Measurements from ENCODE around the gene PLA2G2C.

The PLA2G2C gene

DNA sequence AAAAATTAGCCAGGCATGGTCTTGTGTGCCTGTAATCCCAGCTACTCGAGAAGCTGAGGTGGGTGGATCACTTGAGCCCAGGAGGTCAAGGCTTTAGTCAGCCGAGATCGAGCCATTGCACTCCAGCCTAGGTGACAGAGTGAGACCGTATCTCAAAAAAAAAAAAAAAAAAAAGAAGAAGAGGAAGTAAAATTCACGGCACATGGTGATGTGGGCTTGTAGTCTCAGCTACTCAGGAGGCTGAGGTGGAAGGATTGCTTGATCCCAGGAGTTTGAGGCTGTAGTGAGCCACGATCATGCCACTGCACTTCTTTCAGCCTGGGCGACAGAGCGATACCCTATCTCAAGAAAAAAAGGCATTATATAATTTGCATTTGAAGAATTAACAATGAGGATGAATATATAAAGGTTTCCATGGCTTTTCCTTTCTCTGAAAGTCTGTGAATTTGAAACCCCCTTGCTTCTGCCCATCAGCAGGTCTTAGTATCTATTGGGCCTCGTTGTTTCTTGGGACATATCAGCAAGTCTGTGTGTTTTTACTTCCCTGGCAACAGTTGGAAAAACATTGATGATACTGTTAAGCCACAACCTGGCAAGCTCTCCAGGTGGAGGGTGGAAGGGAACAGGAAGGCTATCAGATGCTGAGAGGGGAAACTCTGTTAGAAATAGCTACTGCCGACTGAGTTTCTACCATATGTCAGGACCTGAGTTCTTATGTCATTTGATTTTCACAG is 62.4 kb downstream of the PLA2G2C start:
- no peak for ATAC-seq
- no peak for TF ChIP-seq ARNTL (CRISPR knock-in tag; IDR thresholded peaks at IDR 0.05; ENCODE audit: borderline replicate concordance, low read depth)
- TF ChIP-seq CSDC2 (CRISPR knock-in tag; IDR thresholded peaks at IDR 0.05), result no peak
- no peak for TF ChIP-seq GLIS3 (CRISPR knock-in tag; IDR thresholded peaks at IDR 0.05)
- TF ChIP-seq TCF4 (CRISPR knock-in tag; IDR thresholded peaks at IDR 0.05; ENCODE audit: borderline replicate concordance), result no peak
- no peak for TF ChIP-seq PPARA (CRISPR knock-in tag; IDR thresholded peaks at IDR 0.05; ENCODE audit: borderline replicate concordance)
- no peak for TF ChIP-seq ISL1 (CRISPR knock-in tag; IDR thresholded peaks at IDR 0.05)
- no peak for TF ChIP-seq CREB5 (CRISPR knock-in tag; IDR thresholded peaks at IDR 0.05; ENCODE audit: low read depth)
- no peak for TF ChIP-seq ZNF8 (CRISPR knock-in tag; IDR thresholded peaks at IDR 0.05)

- no peak for ATAC-seq
- TF ChIP-seq, protein P1, sequence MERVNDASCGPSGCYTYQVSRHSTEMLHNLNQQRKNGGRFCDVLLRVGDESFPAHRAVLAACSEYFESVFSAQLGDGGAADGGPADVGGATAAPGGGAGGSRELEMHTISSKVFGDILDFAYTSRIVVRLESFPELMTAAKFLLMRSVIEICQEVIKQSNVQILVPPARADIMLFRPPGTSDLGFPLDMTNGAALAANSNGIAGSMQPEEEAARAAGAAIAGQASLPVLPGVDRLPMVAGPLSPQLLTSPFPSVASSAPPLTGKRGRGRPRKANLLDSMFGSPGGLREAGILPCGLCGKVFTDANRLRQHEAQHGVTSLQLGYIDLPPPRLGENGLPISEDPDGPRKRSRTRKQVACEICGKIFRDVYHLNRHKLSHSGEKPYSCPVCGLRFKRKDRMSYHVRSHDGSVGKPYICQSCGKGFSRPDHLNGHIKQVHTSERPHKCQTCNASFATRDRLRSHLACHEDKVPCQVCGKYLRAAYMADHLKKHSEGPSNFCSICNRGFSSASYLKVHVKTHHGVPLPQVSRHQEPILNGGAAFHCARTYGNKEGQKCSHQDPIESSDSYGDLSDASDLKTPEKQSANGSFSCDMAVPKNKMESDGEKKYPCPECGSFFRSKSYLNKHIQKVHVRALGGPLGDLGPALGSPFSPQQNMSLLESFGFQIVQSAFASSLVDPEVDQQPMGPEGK (CRISPR knock-in tag; IDR thresholded peaks at IDR 0.05; ENCODE audit: borderline replicate concordance), result no peak
- TF ChIP-seq PPARA (CRISPR knock-in tag; IDR thresholded peaks at IDR 0.05; ENCODE audit: borderline replicate concordance) (no peak), ZNF70 (CRISPR knock-in tag; IDR thresholded peaks at IDR 0.05) (no peak), TCF4 (CRISPR knock-in tag; IDR thresholded peaks at IDR 0.05; ENCODE audit: borderline replicate concordance) (no peak)
Measured at GRCh38 chr1:20120796-20121195, 65.5 kb downstream of the PLA2G2C start.

DNA sequence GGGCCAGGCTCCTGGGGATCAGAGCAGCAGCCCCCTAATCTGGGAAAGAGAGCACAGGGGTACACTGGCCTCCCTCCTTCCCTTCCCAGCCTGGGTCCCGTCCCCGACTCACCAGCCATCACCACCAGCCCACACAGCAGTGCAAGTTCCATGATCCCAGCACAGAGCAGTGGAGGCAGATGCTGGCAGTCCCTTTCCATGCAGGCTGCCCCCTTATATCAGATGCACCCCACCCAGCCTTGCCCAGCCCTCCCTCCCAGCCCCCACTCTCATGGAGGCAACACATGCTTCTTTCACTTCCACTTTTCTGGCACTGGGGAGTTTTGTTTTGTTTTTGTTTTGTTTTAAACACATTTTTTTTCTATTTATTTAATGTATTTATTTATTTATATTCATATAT is 67.0 kb downstream of the PLA2G2C start, which contains the start of gene PLA2G2D:
Gene PLA2G2D, minus strand, starts transcription at position 190 of the 400 bp plus-strand sequence. Its CDS starts 38 bp downstream, at position 152.
- TF ChIP-seq ISL1 (CRISPR knock-in tag; IDR thresholded peaks at IDR 0.05) (no peak), ARNTL (CRISPR knock-in tag; IDR thresholded peaks at IDR 0.05; ENCODE audit: borderline replicate concordance, low read depth) (no peak), CREB5 (CRISPR knock-in tag; IDR thresholded peaks at IDR 0.05; ENCODE audit: low read depth) (no peak), ZFP3 (CRISPR knock-in tag; IDR thresholded peaks at IDR 0.05) (no peak), ZNF8 (CRISPR knock-in tag; IDR thresholded peaks at IDR 0.05) (no peak)
- no peak for ATAC-seq

DNA sequence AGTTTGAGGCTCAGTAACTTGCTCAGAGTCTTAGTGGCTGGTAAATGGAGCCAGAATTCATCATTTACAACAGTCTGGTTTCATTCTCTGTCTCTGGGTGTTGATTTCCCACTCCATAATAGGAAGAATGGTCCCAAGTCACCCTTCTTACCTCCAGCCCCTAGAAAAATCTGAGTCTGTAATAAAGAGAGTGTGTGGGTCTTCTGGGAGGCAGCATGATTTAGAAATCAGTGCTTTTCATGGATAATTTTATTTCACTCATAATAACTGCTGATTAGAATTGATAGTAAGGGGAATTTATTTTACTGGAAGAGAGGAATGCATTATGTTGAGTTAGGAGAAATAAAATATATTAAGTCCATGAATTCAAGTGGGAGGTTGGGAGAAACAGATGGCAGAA is 69.1 kb downstream of the PLA2G2C start:
- no peak for TF ChIP-seq RARB (CRISPR knock-in tag; IDR thresholded peaks at IDR 0.05)
- no peak for ATAC-seq

DNA sequence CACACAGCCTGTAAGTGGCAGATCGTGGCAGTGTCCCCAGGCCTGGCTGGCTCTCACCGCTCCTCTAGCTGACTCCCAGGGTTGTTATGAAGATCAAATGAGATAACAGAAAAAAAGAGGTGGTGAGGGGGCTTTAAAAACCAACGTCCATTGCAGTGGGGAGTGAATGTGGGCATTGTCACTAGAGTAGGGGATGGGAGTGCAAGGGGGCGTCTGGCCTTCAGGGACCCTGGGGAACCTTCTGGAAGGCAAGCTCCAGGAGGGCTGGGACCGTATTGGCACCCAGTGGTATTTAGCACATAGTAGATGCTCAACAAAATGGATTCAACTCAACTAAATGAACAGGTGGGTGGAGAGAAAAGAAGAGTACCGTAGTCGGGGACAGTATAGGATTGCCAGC is 70.4 kb downstream of the PLA2G2C start:
- no peak for ATAC-seq
- TF ChIP-seq ISL1 (CRISPR knock-in tag; IDR thresholded peaks at IDR 0.05), result no peak
- TF ChIP-seq ZNF8 (CRISPR knock-in tag; IDR thresholded peaks at IDR 0.05), result no peak
- TF ChIP-seq RARB (CRISPR knock-in tag; IDR thresholded peaks at IDR 0.05), result no peak
- TF ChIP-seq CSRNP3 (CRISPR knock-in tag; IDR thresholded peaks at IDR 0.05), result no peak
- TF ChIP-seq ZNF565 (CRISPR knock-in tag; conservative IDR thresholded peaks at IDR 0.05; ENCODE audit: low read depth), result no peak
- no peak for TF ChIP-seq CSDC2 (CRISPR knock-in tag; IDR thresholded peaks at IDR 0.05)
- TF ChIP-seq, protein P1 (CRISPR knock-in tag; IDR thresholded peaks at IDR 0.05; ENCODE audit: borderline replicate concordance), result no peak
- TF ChIP-seq, protein P2, sequence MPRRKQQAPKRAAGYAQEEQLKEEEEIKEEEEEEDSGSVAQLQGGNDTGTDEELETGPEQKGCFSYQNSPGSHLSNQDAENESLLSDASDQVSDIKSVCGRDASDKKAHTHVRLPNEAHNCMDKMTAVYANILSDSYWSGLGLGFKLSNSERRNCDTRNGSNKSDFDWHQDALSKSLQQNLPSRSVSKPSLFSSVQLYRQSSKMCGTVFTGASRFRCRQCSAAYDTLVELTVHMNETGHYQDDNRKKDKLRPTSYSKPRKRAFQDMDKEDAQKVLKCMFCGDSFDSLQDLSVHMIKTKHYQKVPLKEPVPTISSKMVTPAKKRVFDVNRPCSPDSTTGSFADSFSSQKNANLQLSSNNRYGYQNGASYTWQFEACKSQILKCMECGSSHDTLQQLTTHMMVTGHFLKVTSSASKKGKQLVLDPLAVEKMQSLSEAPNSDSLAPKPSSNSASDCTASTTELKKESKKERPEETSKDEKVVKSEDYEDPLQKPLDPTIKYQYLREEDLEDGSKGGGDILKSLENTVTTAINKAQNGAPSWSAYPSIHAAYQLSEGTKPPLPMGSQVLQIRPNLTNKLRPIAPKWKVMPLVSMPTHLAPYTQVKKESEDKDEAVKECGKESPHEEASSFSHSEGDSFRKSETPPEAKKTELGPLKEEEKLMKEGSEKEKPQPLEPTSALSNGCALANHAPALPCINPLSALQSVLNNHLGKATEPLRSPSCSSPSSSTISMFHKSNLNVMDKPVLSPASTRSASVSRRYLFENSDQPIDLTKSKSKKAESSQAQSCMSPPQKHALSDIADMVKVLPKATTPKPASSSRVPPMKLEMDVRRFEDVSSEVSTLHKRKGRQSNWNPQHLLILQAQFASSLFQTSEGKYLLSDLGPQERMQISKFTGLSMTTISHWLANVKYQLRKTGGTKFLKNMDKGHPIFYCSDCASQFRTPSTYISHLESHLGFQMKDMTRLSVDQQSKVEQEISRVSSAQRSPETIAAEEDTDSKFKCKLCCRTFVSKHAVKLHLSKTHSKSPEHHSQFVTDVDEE (CRISPR knock-in tag; IDR thresholded peaks at IDR 0.05), result no peak
